MM.1S (cell line): ENCODE results near the gene KLF9.

ENCODE experiments used
- DNase-seq: peaks from one replicate; pipeline ENCODE4 v3.0.0-alpha.2; 2015
- H2AFZ ChIP-seq: fragments of 300-600 bp; sonication (generic); 2 replicates; pipeline ENCODE4 v1.6.0; 2016; ENCODE audit warnings: antibody characterized with exemption, low read length
- H3F3A ChIP-seq: fragments of 300-600 bp; sonication (generic); 2 replicates; pipeline ENCODE4 v1.6.1; 2016; ENCODE audit warnings: mild to moderate bottlenecking, antibody characterized with exemption, low read length, moderate library complexity, mixed read lengths; ENCODE audit not compliant: insufficient read depth
- H3K27ac ChIP-seq: fragments of 300-600 bp; sonication (generic); 2 replicates; pipeline ENCODE4 v1.5.1; 2016; ENCODE audit warnings: mild to moderate bottlenecking, low read length
- H3K27me3 ChIP-seq: fragments of 300-600 bp; sonication (generic); replicated peaks from 2 replicates; pipeline ENCODE4 v1.6.0; 2016; ENCODE audit warnings: low read length; ENCODE audit not compliant: insufficient read depth
- H3K36me3 ChIP-seq: fragments of 300-600 bp; sonication (generic); replicated peaks from 2 replicates; pipeline ENCODE4 v1.6.1; 2016; ENCODE audit warnings: mild to moderate bottlenecking, low read length, mixed read lengths; ENCODE audit not compliant: insufficient read depth
- H3K4me1 ChIP-seq: fragments of 300-600 bp; sonication (generic); 2 replicates; pipeline ENCODE4 v1.6.1; 2016; ENCODE audit warnings: low read length, mixed read lengths
- H3K4me2 ChIP-seq: fragments of 300-600 bp; sonication (generic); 2 replicates; pipeline ENCODE4 v1.6.0; 2016; ENCODE audit warnings: low read depth, low read length
- H3K4me3 ChIP-seq: fragments of 300-600 bp; sonication (generic); 2 replicates; pipeline ENCODE4 v1.5.1; 2016; ENCODE audit warnings: low read length, mixed read lengths
- H3K79me2 ChIP-seq: fragments of 300-600 bp; sonication (generic); 2 replicates; pipeline ENCODE4 v1.6.1; 2016; ENCODE audit warnings: mixed run types, low read length, mixed read lengths
- H3K9ac ChIP-seq: fragments of 300-600 bp; sonication (generic); 2 replicates; pipeline ENCODE4 v1.6.1; 2016; ENCODE audit warnings: low read length, mixed read lengths
- H3K9me2 ChIP-seq: fragments of 300-600 bp; sonication (generic); replicated peaks from 2 replicates; pipeline ENCODE4 v1.6.1; 2016; ENCODE audit warnings: mild to moderate bottlenecking, low read length, mixed read lengths; ENCODE audit not compliant: insufficient read depth
- H3K9me3 ChIP-seq: fragments of 300-600 bp; sonication (generic); replicated peaks from 2 replicates; pipeline ENCODE4 v1.6.1; 2016; ENCODE audit warnings: mild to moderate bottlenecking, low read length, mixed read lengths; ENCODE audit not compliant: insufficient read depth
- H4K20me1 ChIP-seq: fragments of 300-600 bp; sonication (generic); 2 replicates; pipeline ENCODE4 v1.6.1; 2016; ENCODE audit warnings: mild to moderate bottlenecking, low read length, moderate library complexity, mixed read lengths; ENCODE audit not compliant: insufficient read depth
- CTCF ChIP-seq: fragments of 300-600 bp; sonication (generic); IDR thresholded peaks from 2 replicates; pipeline ENCODE4 v1.5.1; 2016; ENCODE audit warnings: antibody characterized with exemption, low read length, mixed read lengths
- EZH2 ChIP-seq: fragments of 300-600 bp; sonication (generic); optimal IDR thresholded peaks from 2 replicates; pipeline ENCODE3; 2017; ENCODE audit warnings: low read depth, mild to moderate bottlenecking, antibody characterized with exemption, low read length, mixed read lengths
- EZH2phosphoT487 ChIP-seq: fragments of 300-600 bp; sonication (generic); IDR thresholded peaks from 2 replicates; pipeline ENCODE4 v1.6.1; 2018; ENCODE audit warnings: antibody characterized with exemption, low read length

The KLF9 gene

GRCh38 chr9:70405808-70406433, 8.5 kb downstream of the KLF9 start:
- H3K4me2 ChIP-seq, result peak overlapping the region; percentile 72
- H3K27me3 ChIP-seq, result no peaks in the 10 kb centered on the region
- peak overlapping the region; percentile 45; the same call in 1 of the 2 replicates for H3K4me3 ChIP-seq
- TF ChIP-seq EZH2phosphoT487 (no peak), CTCF (no peak), EZH2 (no peak)
- H3K9me2 ChIP-seq, result no peaks in the 10 kb centered on the region
- H3F3A ChIP-seq, result peaks cover 6% of the 10 kb centered on the region; the same call in 1 of the 2 replicates
- no peaks in the 10 kb centered on the region for H3K36me3 ChIP-seq
- H3K27ac ChIP-seq, result peak overlapping the region; percentile 25; the same call in 1 of the 2 replicates
- H3K9ac ChIP-seq, result peak overlapping the region; percentile 30; the same call in 1 of the 2 replicates
- H2AFZ ChIP-seq, result peak overlapping the region; percentile 44
- peaks cover 7% of the 10 kb centered on the region; the same call in 1 of the 2 replicates for H3K4me1 ChIP-seq
- peaks cover 6% of the 10 kb centered on the region; the same call in 1 of the 2 replicates for H3K79me2 ChIP-seq
- H3K9me3 ChIP-seq, result no peaks in the 10 kb centered on the region
- no peaks in the 10 kb centered on the region for H4K20me1 ChIP-seq
- no peak for DNase-seq

GRCh38 chr9:70404261-70404660, 10.2 kb downstream of the KLF9 start:
- H3K4me1 ChIP-seq, result peaks cover 7% of the 10 kb centered on the region; the same call in 1 of the 2 replicates

GRCh38 chr9:70403618-70404025, 10.8 kb downstream of the KLF9 start:
- H3K79me2 ChIP-seq, result 0 out of 2 replicates have a peak, but pooled peaks cover 6% of the 10 kb centered on the region
- no peak overlapping the region for H3K4me2 ChIP-seq

More at GRCh38 chr9:70404261-70404660, 10.2 kb downstream of the KLF9 start:
- Histone ChIP-seq H3K36me3 (no peaks in the 10 kb centered on the region), H3K9ac (no peak overlapping the region), H3K27ac (no peak overlapping the region), H3K27me3 (no peaks in the 10 kb centered on the region), H3K9me3 (no peaks in the 10 kb centered on the region), H3K79me2 (peaks cover 6% of the 10 kb centered on the region; the same call in 1 of the 2 replicates), H2AFZ (no peak overlapping the region), H3F3A (peaks cover 6% of the 10 kb centered on the region; the same call in 1 of the 2 replicates), H3K4me2 (no peak overlapping the region), H4K20me1 (no peaks in the 10 kb centered on the region), H3K4me3 (no peak overlapping the region), H3K9me2 (no peaks in the 10 kb centered on the region)
- TF ChIP-seq EZH2 (no peak), CTCF (no peak), EZH2phosphoT487 (no peak)
- DNase-seq, result no peak

More at GRCh38 chr9:70403618-70404025, 10.8 kb downstream of the KLF9 start:
- Histone ChIP-seq H3F3A (peaks cover 6% of the 10 kb centered on the region; the same call in 1 of the 2 replicates), H3K9me2 (no peaks in the 10 kb centered on the region), H3K27ac (no peak overlapping the region), H4K20me1 (no peaks in the 10 kb centered on the region), H3K4me1 (peaks cover 7% of the 10 kb centered on the region; the same call in 1 of the 2 replicates), H3K27me3 (no peaks in the 10 kb centered on the region), H3K36me3 (no peaks in the 10 kb centered on the region), H3K9ac (no peak overlapping the region), H3K9me3 (no peaks in the 10 kb centered on the region), H3K4me3 (no peak overlapping the region), H2AFZ (no peak overlapping the region)
- no peak for TF ChIP-seq EZH2phosphoT487
- TF ChIP-seq CTCF, result no peak
- no peak for TF ChIP-seq EZH2
- no peak for DNase-seq
